Measurements from ENCODE around the gene RGS6.
"Not testable (repeated sequence)": the region's sequence is repeated elsewhere in the genome, so short reads cannot be mapped to it uniquely, and the experiment has no call there.

RGS6 gene

GRCh38 chr14:71932229-71932981, at the start of gene RGS6:
Gene RGS6 (plus strand): TSS chr14:71932429.
- H3K4me1 Mint-ChIP-seq = peaks cover 11% of the 10 kb centered on the region
- no peak within 1 kb of the TSS for H3K27ac Mint-ChIP-seq

GRCh38 chr14:71883094-71883493, 49.1 kb upstream of the RGS6 start:
- H3K36me3 Mint-ChIP-seq = peaks cover 3% of the 10 kb centered on the region
- no peak overlapping the region for H3K27ac Mint-ChIP-seq
- H3K9me3 Mint-ChIP-seq = peaks cover 14% of the 10 kb centered on the region
- no peaks in the 10 kb centered on the region for H3K4me1 Mint-ChIP-seq
- H3K27me3 Mint-ChIP-seq = peaks cover 26% of the 10 kb centered on the region
- no peak overlapping the region for H3K4me3 Mint-ChIP-seq

More at GRCh38 chr14:71932229-71932981, at the start of gene RGS6:
- H3K4me3 Mint-ChIP-seq = peak within 1 kb of the TSS; percentile 61
- H3K36me3 Mint-ChIP-seq = peaks cover 1% of the 10 kb centered on the region
- peaks cover 6% of the 10 kb centered on the region for H3K9me3 Mint-ChIP-seq
- H3K27me3 Mint-ChIP-seq = peaks cover 49% of the 10 kb centered on the region

GRCh38 chr14:71885301-71885700, 46.9 kb upstream of the RGS6 start:
- H3K4me1 Mint-ChIP-seq = no peaks in the 10 kb centered on the region
- H3K27me3 Mint-ChIP-seq = peaks cover 30% of the 10 kb centered on the region
- H3K27ac Mint-ChIP-seq = no peak overlapping the region
- no peaks in the 10 kb centered on the region for H3K36me3 Mint-ChIP-seq
- peaks cover 6% of the 10 kb centered on the region for H3K9me3 Mint-ChIP-seq
- no peak overlapping the region for H3K4me3 Mint-ChIP-seq

- not testable (repeated sequence) for H3K27ac Mint-ChIP-seq, H3K4me1 Mint-ChIP-seq, H3K4me3 Mint-ChIP-seq, H3K9me3 Mint-ChIP-seq, H3K36me3 Mint-ChIP-seq
- peaks cover 22% of the 10 kb centered on the region for H3K27me3 Mint-ChIP-seq
Measured at GRCh38 chr14:71887802-71888201, 44.4 kb upstream of the RGS6 start.

GRCh38 chr14:71890541-71890940, 41.7 kb upstream of the RGS6 start:
- H3K4me3 Mint-ChIP-seq = no peak overlapping the region
- peaks cover 6% of the 10 kb centered on the region for H3K9me3 Mint-ChIP-seq
- H3K4me1 Mint-ChIP-seq = no peaks in the 10 kb centered on the region
- no peaks in the 10 kb centered on the region for H3K36me3 Mint-ChIP-seq
- peaks cover 13% of the 10 kb centered on the region for H3K27me3 Mint-ChIP-seq
- H3K27ac Mint-ChIP-seq = no peak overlapping the region

- peaks cover 6% of the 10 kb centered on the region for H3K9me3 Mint-ChIP-seq
- H3K4me3 Mint-ChIP-seq = no peak overlapping the region
- H3K36me3 Mint-ChIP-seq = no peaks in the 10 kb centered on the region
- no peak overlapping the region for H3K27ac Mint-ChIP-seq
- H3K27me3 Mint-ChIP-seq = peaks cover 12% of the 10 kb centered on the region
- H3K4me1 Mint-ChIP-seq = no peaks in the 10 kb centered on the region
Measured at GRCh38 chr14:71891185-71891584, 41.0 kb upstream of the RGS6 start.

GRCh38 chr14:71891970-71892369, 40.3 kb upstream of the RGS6 start:
- Mint-ChIP-seq H3K36me3 (no peaks in the 10 kb centered on the region), H3K27me3 (peaks cover 11% of the 10 kb centered on the region), H3K4me3 (no peak overlapping the region), H3K4me1 (no peaks in the 10 kb centered on the region), H3K27ac (no peak overlapping the region), H3K9me3 (peaks cover 6% of the 10 kb centered on the region)

- H3K4me1 Mint-ChIP-seq = no peaks in the 10 kb centered on the region
- no peak overlapping the region for H3K4me3 Mint-ChIP-seq
- peaks cover 17% of the 10 kb centered on the region for H3K27me3 Mint-ChIP-seq
- no peaks in the 10 kb centered on the region for H3K9me3 Mint-ChIP-seq
- H3K36me3 Mint-ChIP-seq = no peaks in the 10 kb centered on the region
- no peak overlapping the region for H3K27ac Mint-ChIP-seq
Measured at GRCh38 chr14:71905031-71905430, 27.2 kb upstream of the RGS6 start.

GRCh38 chr14:71905860-71906259, 26.4 kb upstream of the RGS6 start:
- Mint-ChIP-seq H3K27me3 (peaks cover 18% of the 10 kb centered on the region), H3K36me3 (no peaks in the 10 kb centered on the region), H3K27ac (no peak overlapping the region), H3K4me3 (no peak overlapping the region), H3K9me3 (no peaks in the 10 kb centered on the region), H3K4me1 (no peaks in the 10 kb centered on the region)

GRCh38 chr14:71907793-71908515, 24.3 kb upstream of the RGS6 start:
- H3K27me3 Mint-ChIP-seq = peaks cover 19% of the 10 kb centered on the region
- no peaks in the 10 kb centered on the region for H3K36me3 Mint-ChIP-seq
- no peaks in the 10 kb centered on the region for H3K9me3 Mint-ChIP-seq
- no peaks in the 10 kb centered on the region for H3K4me1 Mint-ChIP-seq
- H3K4me3 Mint-ChIP-seq = no peak overlapping the region
- no peak overlapping the region for H3K27ac Mint-ChIP-seq

GRCh38 chr14:71911669-71912068, 20.6 kb upstream of the RGS6 start:
- Mint-ChIP-seq H3K4me1 (no peaks in the 10 kb centered on the region), H3K9me3 (no peaks in the 10 kb centered on the region), H3K27ac (no peak overlapping the region), H3K27me3 (peaks cover 22% of the 10 kb centered on the region), H3K36me3 (no peaks in the 10 kb centered on the region), H3K4me3 (no peak overlapping the region)

- Mint-ChIP-seq H3K4me3 (no peak overlapping the region), H3K4me1 (no peaks in the 10 kb centered on the region), H3K27me3 (peaks cover 21% of the 10 kb centered on the region), H3K9me3 (no peaks in the 10 kb centered on the region), H3K36me3 (no peaks in the 10 kb centered on the region), H3K27ac (no peak overlapping the region)
Measured at GRCh38 chr14:71913342-71913741, 18.9 kb upstream of the RGS6 start.

GRCh38 chr14:71918955-71919354, 13.3 kb upstream of the RGS6 start:
- Mint-ChIP-seq H3K27ac (no peak overlapping the region), H3K4me1 (no peaks in the 10 kb centered on the region), H3K9me3 (peaks cover 12% of the 10 kb centered on the region), H3K36me3 (no peaks in the 10 kb centered on the region), H3K4me3 (no peak overlapping the region), H3K27me3 (peaks cover 15% of the 10 kb centered on the region)

GRCh38 chr14:71923513-71923912, 8.7 kb upstream of the RGS6 start:
- Mint-ChIP-seq H3K4me1 (no peaks in the 10 kb centered on the region), H3K27me3 (peaks cover 22% of the 10 kb centered on the region), H3K36me3 (no peaks in the 10 kb centered on the region), H3K27ac (no peak overlapping the region), H3K9me3 (peaks cover 12% of the 10 kb centered on the region), H3K4me3 (no peak overlapping the region)

GRCh38 chr14:71931492-71932228, 569 bp upstream of the RGS6 start:
- Mint-ChIP-seq H3K27me3 (peaks cover 45% of the 10 kb centered on the region), H3K27ac (no peak overlapping the region), H3K4me1 (peaks cover 11% of the 10 kb centered on the region), H3K36me3 (peaks cover 1% of the 10 kb centered on the region), H3K9me3 (peaks cover 6% of the 10 kb centered on the region), H3K4me3 (peak overlapping the region; percentile 61)
